Esophagus squamous epithelium (tissue), 4 donors: ENCODE data around the gene FMO5.

Experiments
- CTCF ChIP-seq, 6 experiments: fragments of 450-650 bp in 4 of 6; fragments of 200-600 bp in 2 of 6; sonication (generic) in 2 of 6; IDR thresholded peaks; one replicate each; pipeline ENCODE4 v1.5.1; 2016 to 2019; ENCODE audit warnings: antibody characterized with exemption in 6 of 6, mild to moderate bottlenecking in 4 of 6, moderate library complexity in 4 of 6
- POLR2A ChIP-seq, 4 donors: fragments of 450-650 bp; IDR thresholded peaks; one replicate each; pipeline ENCODE4 v1.6.1; 2017; ENCODE audit warnings: antibody characterized with exemption in 4 of 4, mild to moderate bottlenecking in 4 of 4, moderate library complexity in 3 of 4

GRCh38 chr1:147242449-147243227, 17.5 kb upstream of the FMO5 start, which contains the start of gene CHD1L:
- peak; percentile 76 to 98 (median 93) for TF ChIP-seq CTCF (IDR thresholded peaks at IDR 0.05)
- peak in 1 of 4 donors; percentile 61 for TF ChIP-seq POLR2A (IDR thresholded peaks at IDR 0.05)
